KOPT-K1 (cell line): ENCODE measurements around the gene AXL.
"Not testable (repeated sequence)": the region's sequence is repeated elsewhere in the genome, so short reads cannot be mapped to it uniquely, and the experiment has no call there.

Source experiments
- H3K27ac ChIP-seq: fragments of 200-600 bp; sonication (generic); 2 replicates; pipeline ENCODE4 v1.5.1; 2016; ENCODE audit warnings: antibody characterized with exemption, mild to moderate bottlenecking, low read depth, low read length; ENCODE audit not compliant: poor library complexity, severe bottlenecking
- H3K36me3 ChIP-seq: fragments of 200-600 bp; sonication (generic); 2 replicates; pipeline ENCODE4 v1.5.1; 2017; ENCODE audit warnings: antibody characterized with exemption, mild to moderate bottlenecking, low read length, moderate library complexity; ENCODE audit not compliant: insufficient read depth
- H3K9me3 ChIP-seq: fragments of 200-600 bp; sonication (generic); 2 replicates; pipeline ENCODE4 v1.5.1; 2017; ENCODE audit warnings: antibody characterized with exemption, low read length, mild to moderate bottlenecking; ENCODE audit not compliant: insufficient read depth, poor library complexity, severe bottlenecking

Gene AXL

DNA sequence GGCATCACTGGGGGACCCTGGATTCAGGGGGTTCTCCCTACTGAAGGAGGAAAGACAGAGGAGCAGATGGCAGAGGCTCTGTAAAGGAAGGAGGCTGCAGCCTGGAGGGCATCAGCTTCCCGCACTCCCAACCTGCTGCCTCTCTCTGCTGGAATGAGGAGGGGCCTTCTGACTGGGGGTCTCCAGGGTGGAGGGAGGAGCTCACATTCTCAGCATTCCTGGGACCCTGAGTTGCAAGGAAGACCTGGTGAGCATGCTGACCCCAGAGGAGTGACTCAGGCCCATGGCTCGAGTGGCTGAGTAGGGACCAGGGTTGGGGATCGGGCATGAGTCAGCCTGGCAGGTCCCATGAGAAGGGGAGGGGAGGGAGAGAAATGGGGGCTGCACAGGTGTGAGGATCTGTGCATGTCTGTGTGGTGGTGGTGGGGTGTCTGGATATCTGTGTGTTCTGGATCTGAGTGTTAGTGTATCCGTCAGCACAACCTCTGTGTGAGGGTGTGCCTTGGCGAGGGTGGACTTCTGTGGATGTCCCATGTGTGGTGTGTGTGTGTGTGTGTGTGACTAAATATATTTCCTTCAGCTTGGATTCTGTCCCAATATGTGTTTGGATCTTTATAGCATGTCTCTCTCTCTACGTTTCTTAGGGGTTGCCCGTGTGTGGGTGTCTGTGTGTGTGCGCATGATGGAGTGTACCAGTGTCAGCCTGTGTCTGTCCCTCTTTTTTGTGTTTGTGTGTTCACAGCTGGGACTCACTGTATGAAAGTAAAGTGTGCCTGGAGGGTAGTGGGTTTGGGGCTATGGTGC lies 4.6 kb downstream of the AXL start:
- no peaks in the 10 kb centered on the region for H3K9me3 ChIP-seq
- no peak overlapping the region for H3K27ac ChIP-seq
- no peaks in the 10 kb centered on the region for H3K36me3 ChIP-seq

DNA sequence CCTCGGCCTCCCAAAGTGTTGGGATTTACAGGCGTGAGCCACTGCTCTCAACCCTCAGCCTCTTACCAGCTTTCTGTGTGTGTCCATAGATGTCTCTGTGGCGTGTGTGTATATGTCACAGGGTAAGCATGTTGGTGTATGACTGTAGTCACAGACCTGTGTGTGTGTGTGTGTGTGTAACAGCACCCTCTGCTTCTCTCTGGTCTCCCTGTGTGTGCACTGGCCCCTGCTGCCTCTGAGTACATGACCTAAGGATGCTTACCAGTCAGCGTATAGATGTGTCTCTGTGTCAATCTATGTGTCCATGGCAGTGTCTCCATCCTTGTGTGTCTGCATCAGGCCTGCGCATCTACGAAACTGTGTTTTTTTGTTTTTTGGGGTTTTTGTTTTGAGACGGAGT lies 5.6 kb downstream of the AXL start:
- Histone ChIP-seq H3K9me3 (no peaks in the 10 kb centered on the region), H3K36me3 (no peaks in the 10 kb centered on the region), H3K27ac (no peak overlapping the region)

DNA sequence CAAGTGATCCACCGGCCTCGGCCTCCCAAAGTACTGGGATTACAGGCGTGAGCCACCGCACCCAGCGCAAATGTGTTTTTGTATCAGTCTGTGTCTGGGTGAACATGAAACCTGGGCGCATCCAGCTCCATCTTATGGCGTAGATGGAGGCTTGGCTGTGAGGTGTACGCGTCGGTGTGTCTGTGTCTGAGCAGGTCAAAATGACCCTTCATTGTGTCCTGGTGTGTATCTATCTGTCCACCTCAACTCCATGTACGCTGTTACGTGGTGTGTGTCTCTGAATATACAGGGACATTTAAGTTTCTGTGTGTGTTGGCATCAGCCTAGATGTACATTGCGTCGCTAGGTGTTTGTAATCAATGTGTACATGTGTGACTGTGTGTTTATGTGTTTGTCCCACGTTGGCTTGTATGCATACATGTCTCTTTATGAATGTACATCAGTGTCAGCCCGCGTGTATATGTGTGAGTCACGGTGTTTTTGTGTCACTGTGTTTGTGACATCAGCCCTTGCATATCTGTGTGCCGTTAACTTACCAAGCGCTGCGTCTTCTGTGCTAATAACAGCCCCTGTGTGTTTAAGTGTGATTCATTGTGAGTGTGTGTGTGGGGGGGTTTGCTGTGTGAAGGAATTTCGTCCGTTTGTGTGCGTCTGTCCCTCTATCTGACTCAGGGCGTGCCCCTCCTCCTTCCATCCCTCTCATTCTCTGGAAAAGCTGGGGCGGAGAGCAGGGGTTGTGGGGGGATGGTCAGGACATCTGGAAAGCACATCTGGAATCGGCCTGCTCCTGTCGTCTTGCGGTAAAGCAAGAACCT lies 6.4 kb downstream of the AXL start:
- H3K36me3 ChIP-seq, result no peaks in the 10 kb centered on the region
- H3K27ac ChIP-seq, result no peak overlapping the region
- no peaks in the 10 kb centered on the region for H3K9me3 ChIP-seq

DNA sequence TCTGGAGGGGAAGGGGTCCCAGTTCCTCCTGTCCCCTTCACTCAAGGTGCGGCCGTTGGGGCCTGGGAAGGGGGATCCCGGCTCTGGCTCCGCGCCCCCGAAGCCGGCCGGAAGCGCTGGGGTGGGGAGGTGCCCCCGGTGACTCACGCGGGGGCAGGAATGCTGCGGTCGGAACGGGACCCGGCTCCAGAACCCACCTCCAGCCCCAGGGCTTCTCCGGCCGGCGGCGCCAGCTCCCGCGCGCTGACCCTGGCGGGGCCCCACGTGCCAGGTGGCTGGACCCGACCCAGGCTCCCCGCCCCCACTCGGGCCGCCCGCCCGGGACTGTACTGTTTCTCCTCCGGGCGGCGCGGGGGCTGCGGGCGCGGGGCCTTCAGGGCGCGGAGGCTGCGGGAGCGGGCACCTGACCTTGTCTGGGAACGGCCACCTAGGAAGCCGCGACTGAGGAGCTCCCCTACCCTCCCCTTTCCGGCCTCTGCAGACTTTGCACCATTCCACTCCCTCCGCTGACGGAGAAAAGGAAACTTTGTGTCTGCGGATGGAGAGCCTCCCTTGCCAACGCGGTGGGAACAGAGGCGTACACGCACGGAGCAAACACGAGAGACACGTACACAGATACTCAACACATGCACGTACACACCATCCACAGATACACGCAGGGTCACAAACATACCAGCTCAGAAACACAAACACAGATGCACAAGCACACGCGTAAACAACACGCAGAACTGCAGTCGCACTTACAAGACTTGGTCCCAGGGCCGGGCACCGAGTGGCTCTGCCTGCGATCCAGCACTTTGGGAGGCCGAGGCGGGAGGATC lies 7.2 kb downstream of the AXL start:
- Histone ChIP-seq H3K27ac (no peak overlapping the region), H3K36me3 (no peaks in the 10 kb centered on the region), H3K9me3 (no peaks in the 10 kb centered on the region)

DNA sequence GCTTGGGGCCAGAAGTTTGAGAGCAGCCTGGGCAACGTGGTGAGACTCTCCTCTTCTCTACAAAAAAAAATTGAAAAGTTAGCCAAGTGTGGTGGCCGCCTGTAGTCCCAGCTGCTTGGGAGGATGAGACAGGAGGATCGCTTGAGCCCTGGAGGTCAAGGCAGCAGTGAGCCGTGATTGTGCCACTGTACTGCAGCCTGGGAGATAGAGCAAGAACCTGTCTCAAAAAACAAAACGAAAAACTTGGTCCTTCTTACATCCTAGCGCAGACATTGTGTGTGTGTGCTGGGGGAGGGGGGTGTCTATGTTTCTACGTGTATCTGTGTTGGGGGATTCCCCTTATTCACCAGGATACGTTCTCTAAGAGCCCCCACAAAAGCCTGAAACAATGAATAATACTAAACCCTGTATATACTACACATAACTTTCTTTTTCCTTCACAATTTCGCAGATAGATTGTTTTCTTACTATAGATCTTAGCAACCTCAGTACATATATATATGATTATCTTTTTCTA lies 7.9 kb downstream of the AXL start:
- H3K36me3 ChIP-seq, result no peaks in the 10 kb centered on the region
- H3K27ac ChIP-seq, result no peak overlapping the region
- no peaks in the 10 kb centered on the region for H3K9me3 ChIP-seq

DNA sequence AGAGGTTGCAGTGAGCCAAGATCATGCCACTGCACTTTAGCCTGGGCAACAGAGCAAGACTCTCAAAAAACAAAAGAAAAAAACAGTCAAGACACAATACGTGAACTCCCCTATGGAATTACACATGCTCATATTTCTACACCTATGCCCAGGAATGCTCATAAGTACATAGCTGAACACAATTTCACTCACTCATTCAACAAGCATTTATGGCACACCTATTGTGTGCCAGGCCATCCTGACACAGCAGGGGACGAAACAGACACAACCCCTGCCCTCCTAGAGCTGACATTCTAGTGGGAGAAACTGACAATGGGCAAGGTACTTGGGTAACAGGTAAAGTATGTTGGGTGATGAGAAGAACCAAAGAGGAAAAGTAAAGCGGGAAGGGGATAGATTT lies 9.5 kb downstream of the AXL start:
- H3K27ac ChIP-seq, result no peak overlapping the region

DNA sequence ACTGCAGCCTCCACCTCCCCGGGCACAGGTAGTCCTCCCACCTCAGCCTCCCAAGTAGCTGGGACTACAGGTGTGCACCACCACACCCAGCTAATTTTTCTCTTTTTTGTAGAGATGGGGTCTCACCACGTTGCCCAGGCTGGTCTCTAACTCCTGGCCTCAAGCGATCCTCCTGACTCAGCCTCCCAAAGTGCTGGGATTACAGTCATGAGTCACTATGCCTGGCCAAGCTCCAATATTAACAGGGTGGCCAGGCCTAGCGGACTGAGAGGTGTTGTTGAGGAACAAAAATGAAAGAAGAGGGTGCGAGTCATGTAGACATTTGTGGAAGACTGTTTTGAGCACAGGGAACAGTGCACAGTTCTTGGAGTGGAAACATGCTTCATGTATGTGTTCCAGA lies 10.3 kb downstream of the AXL start:
- H3K27ac ChIP-seq, H3K36me3 ChIP-seq, H3K9me3 ChIP-seq: not testable (repeated sequence)

More for the DNA sequence above, 9.5 kb downstream of the AXL start:
- Histone ChIP-seq H3K9me3 (no peaks in the 10 kb centered on the region), H3K36me3 (no peaks in the 10 kb centered on the region)

DNA sequence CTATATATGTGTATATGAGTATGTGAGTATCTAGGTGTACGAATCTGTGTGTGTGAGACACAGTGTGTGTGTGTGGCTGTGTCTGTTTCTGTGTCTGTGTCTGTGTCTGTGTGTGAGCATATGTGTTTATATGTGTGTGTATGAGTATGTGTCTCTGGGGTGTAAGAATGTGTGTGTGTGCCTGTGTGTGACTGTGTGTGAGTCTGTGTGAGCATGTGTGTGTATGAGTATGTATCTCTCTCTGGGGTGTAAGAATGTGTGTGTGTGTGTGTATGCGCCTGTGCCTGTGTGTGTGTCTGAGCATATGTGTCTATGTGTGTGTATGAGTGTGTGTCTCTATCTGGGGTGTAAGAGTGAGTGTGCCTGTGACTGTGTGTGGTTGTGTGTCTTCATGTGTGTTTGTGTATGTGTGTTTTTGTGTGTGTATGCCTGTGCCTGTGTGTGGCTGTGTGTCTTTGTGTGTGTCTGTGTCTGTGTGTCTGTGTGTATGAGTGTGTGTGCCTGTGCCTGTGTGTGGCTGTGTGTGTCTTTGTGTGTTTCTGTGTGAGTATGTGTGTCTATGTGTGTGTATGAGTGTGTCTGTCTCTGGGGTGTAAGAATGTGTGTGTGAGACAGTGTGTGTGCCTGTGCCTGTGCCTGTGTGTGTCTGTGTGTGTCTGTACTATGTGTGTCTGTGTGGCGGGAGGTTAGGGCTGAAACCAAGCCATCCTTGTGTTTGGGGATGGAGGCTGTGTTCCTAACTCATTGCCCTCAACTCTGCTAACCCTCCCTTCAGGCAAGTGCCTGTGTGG lies 11.2 kb downstream of the AXL start:
- Histone ChIP-seq H3K27ac (no peak overlapping the region), H3K36me3 (no peaks in the 10 kb centered on the region), H3K9me3 (no peaks in the 10 kb centered on the region)

DNA sequence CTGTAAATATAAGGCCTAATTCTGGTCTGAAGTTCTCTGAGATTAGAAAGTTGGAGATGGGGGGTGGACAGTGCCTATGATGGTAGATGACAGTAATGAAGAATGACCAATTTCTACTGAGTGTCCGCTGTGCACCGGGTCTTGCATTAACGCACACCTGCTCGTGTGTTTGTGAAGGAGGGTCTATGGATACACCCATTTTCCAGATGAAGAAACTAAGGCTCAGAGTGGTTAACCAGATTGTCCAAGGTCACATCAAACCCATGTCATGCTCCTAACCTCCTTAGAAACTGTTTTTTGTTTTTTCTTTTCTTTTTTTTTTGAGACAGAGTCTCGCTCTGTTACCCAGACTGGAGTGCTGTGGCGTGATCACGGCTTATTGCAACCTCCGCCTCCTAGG lies 13.7 kb downstream of the AXL start:
- Histone ChIP-seq H3K27ac (no peak overlapping the region), H3K36me3 (no peaks in the 10 kb centered on the region), H3K9me3 (no peaks in the 10 kb centered on the region)

DNA sequence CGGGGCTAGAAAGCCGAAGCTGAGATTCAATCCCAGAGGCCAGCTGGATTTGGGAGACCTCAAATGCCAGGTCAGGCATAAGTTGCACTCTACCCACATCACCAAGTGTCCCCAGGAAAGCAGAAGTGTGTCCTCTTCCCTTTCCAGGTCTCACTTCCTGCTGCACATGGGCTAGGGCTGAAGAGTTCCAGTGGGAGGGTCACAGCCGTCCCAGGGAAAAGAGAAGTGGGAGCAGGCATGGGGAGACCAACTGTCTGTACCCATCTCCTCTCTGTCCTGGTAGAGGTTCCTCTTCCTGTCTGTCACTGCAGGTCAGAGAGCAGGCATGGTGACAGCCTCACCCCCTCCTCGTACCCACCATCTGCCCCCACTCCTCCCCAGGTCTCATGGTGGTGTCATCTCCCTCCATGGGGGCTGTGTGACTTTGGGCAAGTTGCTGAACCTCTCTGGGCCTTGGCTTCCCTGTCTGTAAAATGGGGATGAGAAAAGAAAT lies 14.8 kb downstream of the AXL start:
- no peaks in the 10 kb centered on the region for H3K9me3 ChIP-seq
- no peaks in the 10 kb centered on the region for H3K36me3 ChIP-seq
- no peak overlapping the region for H3K27ac ChIP-seq

DNA sequence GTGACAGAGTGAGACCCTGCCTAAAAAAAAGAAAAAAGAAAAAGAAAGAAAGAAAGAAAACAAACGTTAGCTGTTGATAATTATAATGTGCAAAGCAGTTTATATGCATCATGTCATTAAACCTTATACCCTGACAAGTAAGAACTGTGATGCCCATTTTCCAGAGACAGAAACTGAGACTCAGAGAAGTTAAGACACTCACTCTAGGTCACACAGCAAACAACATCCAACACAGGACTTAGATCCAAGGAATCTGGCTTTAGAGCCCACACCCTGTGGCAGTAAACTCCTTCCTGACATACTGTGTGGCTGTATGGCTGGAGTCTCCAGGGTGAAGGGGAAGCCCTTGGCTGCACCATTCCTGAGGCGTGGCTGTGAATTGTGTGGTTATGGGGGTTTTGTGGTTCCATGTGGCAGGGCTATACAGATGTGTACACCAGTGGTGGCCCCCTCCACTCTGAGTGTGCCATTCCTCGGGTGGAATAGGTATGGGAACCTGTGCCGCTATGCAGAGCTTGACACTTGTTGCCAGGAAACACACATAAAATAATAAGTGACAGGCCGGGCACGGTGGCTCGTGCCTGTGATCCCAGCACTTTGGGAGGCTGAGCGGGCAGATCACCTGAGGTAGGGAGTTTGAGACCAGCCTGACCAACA lies 15.6 kb downstream of the AXL start:
- Histone ChIP-seq H3K36me3 (no peaks in the 10 kb centered on the region), H3K9me3 (no peaks in the 10 kb centered on the region), H3K27ac (no peak overlapping the region)

DNA sequence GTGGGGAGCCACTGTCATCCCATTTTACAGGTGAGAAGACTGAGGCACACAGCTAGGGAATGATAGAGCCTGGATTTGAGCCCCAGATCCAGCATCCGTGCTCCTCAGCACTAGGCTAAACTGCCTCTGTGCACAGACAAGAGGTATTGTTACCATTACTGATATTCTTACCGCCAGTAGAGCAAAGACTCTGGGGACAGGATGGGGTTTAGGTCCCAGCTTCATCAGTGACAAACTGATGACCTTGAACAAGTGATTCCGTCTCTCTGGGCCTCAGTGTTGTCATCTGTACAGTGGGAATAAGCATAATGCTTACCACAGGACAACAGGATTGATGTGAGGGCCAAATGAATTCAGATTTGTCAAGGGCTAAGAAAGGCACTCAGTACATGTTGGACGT lies 16.5 kb downstream of the AXL start:
- H3K9me3 ChIP-seq, result no peaks in the 10 kb centered on the region
- H3K27ac ChIP-seq, result no peak overlapping the region
- H3K36me3 ChIP-seq, result no peaks in the 10 kb centered on the region

DNA sequence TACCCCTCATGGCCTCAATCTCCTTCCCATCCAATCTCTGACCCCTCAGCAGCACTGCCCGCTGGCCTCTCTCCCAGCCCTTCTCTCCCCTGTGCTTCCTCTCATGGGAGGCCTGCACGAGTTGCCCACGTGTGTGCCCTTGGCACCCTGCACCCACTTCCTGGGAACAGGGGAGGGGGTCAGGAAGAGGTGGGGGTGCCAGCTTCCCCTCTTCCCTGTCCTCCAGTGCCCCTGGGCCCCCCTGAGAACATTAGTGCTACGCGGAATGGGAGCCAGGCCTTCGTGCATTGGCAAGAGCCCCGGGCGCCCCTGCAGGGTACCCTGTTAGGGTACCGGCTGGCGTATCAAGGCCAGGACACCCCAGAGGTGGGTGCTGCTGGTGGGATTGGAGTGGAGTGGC lies 19.2 kb downstream of the AXL start:
- no peaks in the 10 kb centered on the region for H3K9me3 ChIP-seq
- H3K36me3 ChIP-seq, result no peaks in the 10 kb centered on the region
- H3K27ac ChIP-seq, result no peak overlapping the region

DNA sequence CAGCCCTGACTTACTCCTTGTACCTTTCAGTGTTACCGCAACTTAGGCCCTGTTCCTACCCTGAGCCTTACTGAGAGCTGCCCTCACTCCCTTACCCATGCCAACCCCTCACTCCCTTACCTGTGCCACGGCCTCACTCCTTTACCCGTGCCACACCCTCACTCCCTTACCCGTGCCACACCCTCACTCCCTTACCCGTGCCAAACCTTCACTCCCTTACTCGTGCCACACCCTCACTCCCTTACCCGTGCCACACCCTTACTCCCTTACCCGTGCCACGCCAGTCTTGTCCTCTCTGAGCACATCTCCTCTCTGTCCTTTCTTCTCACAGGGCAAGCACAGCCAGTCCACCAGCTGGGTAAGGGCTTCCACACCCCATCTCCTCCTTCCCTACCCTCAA lies 20.3 kb downstream of the AXL start:
- Histone ChIP-seq H3K9me3 (no peaks in the 10 kb centered on the region), H3K36me3 (no peaks in the 10 kb centered on the region), H3K27ac (no peak overlapping the region)
